Neuronal stem cell (in vitro differentiated cells): ENCODE results near the gene TMEM163.

Source experiments
- DNase-seq: peaks from one replicate; pipeline ENCODE4 v3.0.0-alpha.2; 2013; ENCODE audit warnings: low spot score
- H2AFZ ChIP-seq: one replicate; pipeline ENCODE4 v1.6.1; 2013; ENCODE audit warnings: mild to moderate bottlenecking, low read length, inconsistent platforms
- H2AK5ac ChIP-seq: 2 replicates; pipeline ENCODE4 v1.6.1; 2013; ENCODE audit warnings: low read depth, mild to moderate bottlenecking, inconsistent platforms, low read length, moderate library complexity, mixed read lengths
- H2BK120ac ChIP-seq: 2 replicates; pipeline ENCODE4 v1.6.1; 2013; ENCODE audit warnings: low read depth, mild to moderate bottlenecking, inconsistent platforms, low read length, moderate library complexity, mixed read lengths
- H2BK12ac ChIP-seq: one replicate; pipeline ENCODE4 v1.6.1; 2013; ENCODE audit warnings: low read length, inconsistent platforms
- H2BK15ac ChIP-seq: 2 replicates; pipeline ENCODE4 v1.6.1; 2013; ENCODE audit warnings: mild to moderate bottlenecking, low read length, inconsistent platforms, mixed read lengths
- H2BK5ac ChIP-seq: one replicate; pipeline ENCODE4 v1.6.1; 2013; ENCODE audit warnings: inconsistent platforms, mild to moderate bottlenecking, low read length, moderate library complexity
- H3K14ac ChIP-seq: one replicate; pipeline ENCODE4 v1.6.1; 2013; ENCODE audit warnings: low read length, inconsistent platforms
- H3K18ac ChIP-seq: 2 replicates; pipeline ENCODE4 v1.6.1; 2013; ENCODE audit warnings: low read length, inconsistent platforms
- H3K23ac ChIP-seq: 2 replicates; pipeline ENCODE4 v1.6.1; 2013; ENCODE audit warnings: low read depth, mild to moderate bottlenecking, mixed read lengths, low read length, inconsistent platforms; ENCODE audit not compliant: poor library complexity
- H3K27ac ChIP-seq: replicated peaks from 3 replicates; pipeline ENCODE4 v1.5.1; 2013; ENCODE audit warnings: low read length, inconsistent platforms
- H3K27me3 ChIP-seq, 3 experiments: 2 replicates each; pipeline ENCODE4 v1.6.1; 2013; ENCODE audit warnings: low read length in 3 of 3, mild to moderate bottlenecking in 2 of 3, inconsistent platforms in 1 of 3, low read depth in 1 of 3, mixed read lengths in 1 of 3, moderate library complexity in 1 of 3; ENCODE audit not compliant: control insufficient read depth in 3 of 3, insufficient read depth in 3 of 3
- H3K36me3 ChIP-seq, 2 donors: replicated peaks in 1 of 2; 2 replicates each; pipeline ENCODE4 v1.6.1; 2013; ENCODE audit warnings: low read length in 2 of 2; ENCODE audit not compliant: control insufficient read depth in 2 of 2, insufficient read depth in 2 of 2
- H3K4ac ChIP-seq: 2 replicates; pipeline ENCODE4 v1.6.1; 2013; ENCODE audit warnings: inconsistent platforms, mild to moderate bottlenecking, low read length, moderate library complexity
- H3K4me1 ChIP-seq, 2 donors: 1 replicate in 1 of 2; 2 replicates in 1 of 2; pipeline ENCODE4 v1.6.1; 2013; ENCODE audit warnings: low read length in 2 of 2, low read depth in 1 of 2; ENCODE audit not compliant: control insufficient read depth in 2 of 2, insufficient read depth in 1 of 2
- H3K4me2 ChIP-seq: one replicate; pipeline ENCODE4 v1.6.1; 2013; ENCODE audit warnings: mild to moderate bottlenecking, low read length, inconsistent platforms; ENCODE audit not compliant: insufficient read depth, poor library complexity, severe bottlenecking
- H3K4me3 ChIP-seq, 2 donors: 2 replicates each; pipeline ENCODE4 v1.5.1; 2013; ENCODE audit warnings: low read length in 2 of 2, mild to moderate bottlenecking in 2 of 2, inconsistent platforms in 1 of 2, moderate library complexity in 1 of 2
- H3K79me1 ChIP-seq: one replicate; pipeline ENCODE4 v1.6.1; 2013; ENCODE audit warnings: low read depth, mild to moderate bottlenecking, inconsistent platforms, low read length, moderate library complexity
- H3K9ac ChIP-seq: one replicate; pipeline ENCODE4 v1.6.1; 2013; ENCODE audit warnings: mild to moderate bottlenecking, low read depth, low read length, inconsistent platforms; ENCODE audit not compliant: poor library complexity
- H3K9me3 ChIP-seq, 2 donors: replicated peaks in 1 of 2; 2 replicates each; pipeline versions ENCODE3 to v1.6.1; 2013; ENCODE audit warnings: low read length in 2 of 2, mild to moderate bottlenecking in 2 of 2, inconsistent platforms in 1 of 2, low read depth in 1 of 2, mixed read lengths in 1 of 2, moderate library complexity in 1 of 2; ENCODE audit not compliant: control insufficient read depth in 2 of 2, insufficient read depth in 1 of 2
- H4K8ac ChIP-seq: one replicate; pipeline ENCODE4 v1.6.1; 2013; ENCODE audit warnings: low read depth, mild to moderate bottlenecking, inconsistent platforms, low read length, moderate library complexity
- H4K91ac ChIP-seq: one replicate; pipeline ENCODE4 v1.6.1; 2013; ENCODE audit warnings: low read length, low read depth, mild to moderate bottlenecking, inconsistent platforms; ENCODE audit not compliant: poor library complexity
- WGBS, 2 donors: extraction: QIAGEN DNeasy Blood & Tissue Kit; methylation state at CpG; one replicate each; pipeline ENCODE4 v1.1.7; 2013; ENCODE audit warnings: missing lambda C conversion rate in 2 of 2, mixed read lengths in 1 of 2; ENCODE audit not compliant: insufficient read length in 2 of 2, insufficient replicate concordance in 1 of 2; ENCODE audit errors: extremely low coverage in 2 of 2; 5-methylcytosine and 5-hydroxymethylcytosine counted together

Gene TMEM163

DNA sequence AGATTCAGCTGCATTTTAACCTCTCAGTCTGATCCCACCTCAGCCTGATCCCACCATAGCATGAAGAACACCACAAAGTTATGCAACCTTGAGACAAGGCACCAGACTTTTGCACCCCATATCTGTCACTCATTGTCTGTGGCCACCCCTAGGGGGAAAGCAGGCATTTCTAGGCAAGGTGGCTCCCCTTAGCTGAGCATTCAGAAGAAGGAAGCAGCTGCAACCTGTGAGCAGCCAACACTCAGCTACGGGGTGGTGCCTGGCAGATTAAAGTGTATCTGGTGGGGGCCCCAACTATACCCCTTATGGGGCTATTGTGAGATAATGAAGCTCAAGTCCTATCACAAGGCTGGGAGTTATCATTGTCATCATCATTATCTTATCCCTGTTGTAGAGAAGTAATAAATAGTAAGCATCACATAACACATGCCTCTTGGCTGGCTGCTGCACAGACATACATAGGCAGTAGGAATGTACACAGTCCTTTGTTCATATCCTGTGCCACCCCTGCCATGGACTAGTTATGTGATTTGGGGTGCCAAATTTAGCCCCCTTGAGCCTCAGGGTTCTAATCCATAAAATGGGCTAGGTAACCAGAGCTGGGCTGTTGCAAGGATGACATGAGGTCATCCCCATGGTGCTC is 20.6 kb upstream of the TMEM163 start:
- H2BK120ac ChIP-seq = no peak overlapping the region
- H3K18ac ChIP-seq = no peak overlapping the region
- H3K4ac ChIP-seq = no peak overlapping the region
- no peaks in the 10 kb centered on the region for H3K79me1 ChIP-seq
- H3K9ac ChIP-seq = no peak overlapping the region
- no peaks in the 10 kb centered on the region for H3K27me3 ChIP-seq
- no peak for DNase-seq
- no peaks in the 10 kb centered on the region for H3K36me3 ChIP-seq
- no peak overlapping the region for H2AFZ ChIP-seq
- no peak overlapping the region for H3K14ac ChIP-seq
- H4K8ac ChIP-seq = no peak overlapping the region
- no peak overlapping the region for H3K27ac ChIP-seq
- no peaks in the 10 kb centered on the region for H3K9me3 ChIP-seq
- H2AK5ac ChIP-seq = no peak overlapping the region
- no peak overlapping the region for H3K4me2 ChIP-seq
- H2BK5ac ChIP-seq = no peak overlapping the region
- H3K23ac ChIP-seq = no peak overlapping the region
- H2BK15ac ChIP-seq = no peak overlapping the region
- no peak overlapping the region for H3K4me3 ChIP-seq
- no peak overlapping the region for H2BK12ac ChIP-seq
- WGBS, 2 donors = no CpG with 5 or more reads among the region's 1 CpG
- H3K4me1 ChIP-seq = peaks cover 0 to 5% of the 10 kb centered on the region in 2 donors
- H4K91ac ChIP-seq = no peak overlapping the region

DNA sequence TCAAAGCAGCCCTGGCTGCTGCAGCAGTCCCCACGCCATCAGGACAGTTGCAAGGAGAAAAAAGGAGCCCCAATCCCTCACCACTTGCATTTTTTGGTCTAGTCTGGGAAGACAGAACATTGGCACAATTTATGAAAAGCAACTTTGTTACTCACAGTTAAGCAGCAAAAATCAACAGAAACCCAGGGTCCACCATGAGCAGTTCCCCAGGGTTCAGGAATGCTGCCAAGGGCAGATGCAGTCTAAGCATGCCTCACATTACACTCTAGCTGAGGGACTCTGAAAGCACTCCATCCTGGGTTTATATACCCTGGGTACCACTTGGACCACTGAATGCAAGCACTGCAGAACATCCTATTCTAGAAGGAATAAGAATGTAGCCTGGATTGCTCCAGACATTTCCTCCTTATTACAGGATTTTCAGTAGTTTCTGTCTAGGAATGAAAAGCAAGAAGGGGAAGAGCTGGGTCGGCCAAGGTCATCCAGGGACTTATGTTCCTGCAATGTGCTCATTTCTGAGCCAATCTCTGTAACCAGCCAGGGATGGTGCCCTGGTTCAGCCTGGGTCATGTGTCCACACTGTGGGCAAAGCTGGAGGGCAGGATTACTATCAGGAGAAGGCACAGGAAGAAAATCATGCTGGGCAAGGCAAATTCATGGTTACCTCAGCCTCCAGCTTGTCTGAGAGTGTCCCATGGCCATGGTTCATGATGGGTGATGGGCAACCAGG is 19.5 kb upstream of the TMEM163 start:
- no CpG with 5 or more reads among the region's 2 CpGs for WGBS, 2 donors
- H2AFZ ChIP-seq = no peak overlapping the region

DNA sequence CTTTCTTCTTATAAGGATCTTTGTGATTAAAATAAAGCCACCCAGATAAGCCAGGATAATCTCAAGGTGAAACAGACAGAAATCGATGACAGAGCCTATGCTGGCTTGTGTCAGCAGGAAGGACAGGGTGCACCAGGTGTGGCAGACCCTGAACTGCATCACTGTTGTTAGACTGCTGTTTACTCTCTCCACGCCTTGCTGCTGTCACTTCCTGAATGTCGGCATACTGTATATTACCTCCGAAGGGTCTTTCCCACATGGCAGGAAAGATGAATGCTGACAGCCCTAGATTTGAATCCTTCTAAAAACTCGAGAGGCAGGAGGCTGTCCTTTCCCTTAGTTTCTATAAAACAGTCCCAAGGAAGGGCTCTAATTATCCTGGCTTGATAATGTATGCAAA is 18.9 kb upstream of the TMEM163 start:
- no CpG with 5 or more reads among the region's 5 CpGs for WGBS, 2 donors
- no peak overlapping the region for H4K91ac ChIP-seq
- no peaks in the 10 kb centered on the region for H3K79me1 ChIP-seq
- H2BK120ac ChIP-seq = no peak overlapping the region
- no peak overlapping the region for H3K27ac ChIP-seq
- H2BK5ac ChIP-seq = no peak overlapping the region
- no peak overlapping the region for H2BK15ac ChIP-seq
- no peak overlapping the region for H4K8ac ChIP-seq
- no peak overlapping the region for H3K4ac ChIP-seq
- no peak overlapping the region for H2BK12ac ChIP-seq
- no peak overlapping the region for H3K14ac ChIP-seq
- no peak overlapping the region for H3K9ac ChIP-seq
- H3K18ac ChIP-seq = no peak overlapping the region
- H3K27me3 ChIP-seq = no peaks in the 10 kb centered on the region
- H3K36me3 ChIP-seq = no peaks in the 10 kb centered on the region
- no peaks in the 10 kb centered on the region for H3K9me3 ChIP-seq
- H2AK5ac ChIP-seq = no peak overlapping the region
- peaks cover 0 to 5% of the 10 kb centered on the region in 2 donors for H3K4me1 ChIP-seq
- H3K4me3 ChIP-seq = no peak overlapping the region
- H3K4me2 ChIP-seq = no peak overlapping the region
- H3K23ac ChIP-seq = no peak overlapping the region
- DNase-seq = no peak
- H2AFZ ChIP-seq = no peak overlapping the region

More for the DNA sequence above, 19.5 kb upstream of the TMEM163 start:
- Histone ChIP-seq H2BK12ac (no peak overlapping the region), H3K9ac (no peak overlapping the region), H3K79me1 (no peaks in the 10 kb centered on the region), H3K27ac (no peak overlapping the region), H3K14ac (no peak overlapping the region), H3K4me1 (peaks cover 0 to 5% of the 10 kb centered on the region in 2 donors), H3K23ac (no peak overlapping the region), H3K27me3 (no peaks in the 10 kb centered on the region), H3K9me3 (no peaks in the 10 kb centered on the region), H2BK120ac (no peak overlapping the region), H3K4me3 (no peak overlapping the region), H2BK15ac (no peak overlapping the region), H4K91ac (no peak overlapping the region), H2AK5ac (peak overlapping the region; percentile 8), H2BK5ac (no peak overlapping the region), H3K4me2 (no peak overlapping the region), H3K36me3 (no peaks in the 10 kb centered on the region), H4K8ac (no peak overlapping the region), H3K18ac (no peak overlapping the region), H3K4ac (no peak overlapping the region)
- no peak for DNase-seq

DNA sequence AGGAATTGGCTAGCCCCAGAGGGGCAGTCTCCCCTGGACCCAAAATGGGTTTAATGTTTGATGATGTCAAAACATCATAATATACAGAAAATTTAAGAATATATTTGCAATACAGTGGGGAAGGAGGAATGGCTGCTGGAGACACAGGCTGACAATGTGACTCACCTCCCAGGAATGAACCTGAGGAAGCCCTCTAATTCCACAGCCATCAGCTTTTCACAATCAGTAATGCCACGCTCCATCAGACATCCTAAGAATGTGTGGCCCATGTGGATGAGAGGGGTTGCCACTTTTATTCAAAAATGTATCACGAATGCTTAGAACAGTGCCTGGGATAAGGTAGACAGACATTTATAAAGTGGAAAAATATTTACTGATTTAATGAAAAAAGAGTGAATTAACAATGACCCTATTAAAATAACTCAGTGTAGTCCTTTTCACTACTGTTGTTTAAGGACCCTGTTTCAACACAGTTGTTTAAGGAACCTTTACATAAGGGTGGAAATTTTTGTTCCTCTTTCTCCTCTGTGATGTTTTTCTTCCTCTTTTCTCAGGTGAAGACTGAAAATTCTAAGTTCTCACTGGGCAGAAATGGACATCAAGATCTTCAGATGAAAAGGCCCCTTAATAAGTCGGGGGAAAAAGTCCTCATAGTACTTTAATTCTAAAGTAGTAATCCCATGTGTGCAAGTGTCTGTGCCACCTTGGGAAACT is 17.5 kb upstream of the TMEM163 start:
- no peak overlapping the region for H3K27ac ChIP-seq
- peaks cover 0 to under 1% of the 10 kb centered on the region in 2 donors for H3K9me3 ChIP-seq
- no peak overlapping the region for H3K14ac ChIP-seq
- H4K91ac ChIP-seq = no peak overlapping the region
- no peak overlapping the region for H3K18ac ChIP-seq
- no peak overlapping the region for H3K9ac ChIP-seq
- H2BK120ac ChIP-seq = no peak overlapping the region
- no peak overlapping the region for H2BK15ac ChIP-seq
- peaks cover 0 to 5% of the 10 kb centered on the region in 2 donors for H3K4me1 ChIP-seq
- H3K4ac ChIP-seq = no peak overlapping the region
- no peak overlapping the region for H3K23ac ChIP-seq
- H2BK5ac ChIP-seq = no peak overlapping the region
- WGBS, 2 donors = no CpG with 5 or more reads among the region's 3 CpGs
- H3K4me2 ChIP-seq = no peak overlapping the region
- no peak overlapping the region for H4K8ac ChIP-seq
- H3K79me1 ChIP-seq = no peaks in the 10 kb centered on the region
- H3K27me3 ChIP-seq = no peaks in the 10 kb centered on the region
- no peak overlapping the region for H2BK12ac ChIP-seq
- no peak overlapping the region for H3K4me3 ChIP-seq
- no peaks in the 10 kb centered on the region for H3K36me3 ChIP-seq
- peak; percentile 21 for DNase-seq
- H2AFZ ChIP-seq = no peak overlapping the region
- no peak overlapping the region for H2AK5ac ChIP-seq
